Effector memory CD4-positive, alpha-beta T cell (primary cell): Measurements from ENCODE around the gene COL1A1.

Experiments used
- DNase-seq, 3 donors: peaks; one replicate each; pipeline ENCODE4 v3.0.0-alpha.2; 2020
- H3K27ac ChIP-seq: 2 replicates; pipeline ENCODE4 v1.7.0; 2013; ENCODE audit warnings: mild to moderate bottlenecking, low read length, moderate library complexity; ENCODE audit not compliant: insufficient read depth, poor library complexity, severe bottlenecking
- H3K27me3 ChIP-seq: replicated peaks from 2 replicates; pipeline ENCODE4 v1.7.0; 2013; ENCODE audit warnings: mild to moderate bottlenecking, low read length; ENCODE audit not compliant: insufficient read depth, control insufficient read depth, poor library complexity, severe bottlenecking
- H3K36me3 ChIP-seq: 2 replicates; pipeline ENCODE4 v1.7.0; 2013; ENCODE audit warnings: mild to moderate bottlenecking, low read length, moderate library complexity; ENCODE audit not compliant: control insufficient read depth, insufficient read depth
- H3K4me1 ChIP-seq: 2 replicates; pipeline ENCODE4 v1.7.0; 2013; ENCODE audit warnings: low read length, mild to moderate bottlenecking; ENCODE audit not compliant: control insufficient read depth, insufficient read depth, poor library complexity, severe bottlenecking
- H3K4me3 ChIP-seq: 2 replicates; pipeline ENCODE4 v1.7.0; 2013; ENCODE audit warnings: low read length, low read depth, mild to moderate bottlenecking; ENCODE audit not compliant: insufficient read depth, poor library complexity, severe bottlenecking
- H3K9me3 ChIP-seq: 2 replicates; pipeline ENCODE4 v1.7.0; 2013; ENCODE audit warnings: mild to moderate bottlenecking, low read length, moderate library complexity; ENCODE audit not compliant: control insufficient read depth

Gene COL1A1

DNA sequence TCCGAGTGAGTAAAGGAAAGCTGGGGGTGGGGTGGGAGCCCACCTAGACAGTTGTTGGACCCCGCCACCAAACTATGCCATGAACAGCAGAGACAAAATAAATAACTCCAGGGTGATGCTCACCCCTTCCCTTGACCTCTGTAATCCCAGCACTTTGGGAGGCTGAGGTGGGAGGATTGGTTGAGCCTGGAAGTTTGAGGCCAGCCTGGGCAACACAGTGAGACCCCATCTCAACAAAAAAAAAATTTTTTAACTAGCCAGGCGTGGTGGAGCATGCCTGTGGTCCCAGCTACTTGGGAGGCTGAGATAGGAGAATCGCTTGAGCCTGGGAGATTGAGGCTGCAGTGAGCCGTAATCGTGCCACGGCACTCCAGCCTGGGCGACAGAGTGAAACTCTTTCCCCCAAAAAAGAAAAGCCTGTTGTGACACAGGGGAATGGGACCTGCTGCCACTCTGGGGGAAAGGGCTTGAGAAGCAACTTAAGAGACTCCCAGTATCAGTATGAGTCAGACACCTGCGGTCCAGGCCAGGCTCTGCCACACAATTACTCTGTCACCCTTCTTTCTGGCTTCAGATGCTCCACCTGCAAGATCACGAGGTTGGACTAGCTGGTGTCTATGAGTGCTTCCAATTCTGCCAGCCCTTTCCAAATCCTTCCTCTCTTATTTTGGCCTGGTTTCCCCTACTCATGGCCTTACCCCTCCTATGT lies 30.6 kb downstream of the COL1A1 start:
- Histone ChIP-seq H3K27ac (no peak overlapping the region), H3K36me3 (no peaks in the 10 kb centered on the region), H3K4me3 (no peak overlapping the region), H3K4me1 (peaks cover 6% of the 10 kb centered on the region), H3K27me3 (no peaks in the 10 kb centered on the region), H3K9me3 (no peaks in the 10 kb centered on the region)
- DNase-seq: no peak

DNA sequence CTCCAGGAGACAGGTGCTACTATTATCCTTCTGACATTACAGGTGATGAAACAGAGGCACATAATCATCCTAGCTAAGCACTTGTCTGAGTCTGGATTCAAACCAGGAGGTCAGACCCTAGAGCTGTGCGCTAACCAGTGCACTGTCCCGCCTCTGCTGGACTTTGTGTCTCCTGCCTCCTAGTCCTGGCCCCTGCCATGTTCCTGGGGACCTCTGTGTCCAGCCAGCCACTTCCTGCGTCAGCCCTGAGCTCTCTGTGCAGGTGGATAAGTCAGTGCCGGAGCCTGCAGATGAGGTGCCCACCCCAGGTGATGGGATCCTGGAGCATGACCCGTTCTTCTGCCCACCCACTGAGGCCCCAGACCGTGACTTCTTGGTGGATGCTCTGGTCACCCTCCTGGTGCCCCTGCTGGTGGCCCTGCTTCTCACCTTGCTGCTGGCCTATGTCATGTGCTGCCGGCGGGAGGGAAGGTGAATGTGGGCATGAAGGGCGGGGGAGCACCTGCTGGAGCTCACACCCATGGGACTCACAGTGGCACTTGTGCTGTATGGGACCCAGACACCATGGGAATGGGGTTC lies 31.5 kb downstream of the COL1A1 start:
- H3K36me3 ChIP-seq: no peaks in the 10 kb centered on the region
- no peaks in the 10 kb centered on the region for H3K9me3 ChIP-seq
- no peak overlapping the region for H3K27ac ChIP-seq
- H3K4me3 ChIP-seq: no peak overlapping the region
- no peak for DNase-seq
- H3K4me1 ChIP-seq: peaks cover 6% of the 10 kb centered on the region
- H3K27me3 ChIP-seq: no peaks in the 10 kb centered on the region

DNA sequence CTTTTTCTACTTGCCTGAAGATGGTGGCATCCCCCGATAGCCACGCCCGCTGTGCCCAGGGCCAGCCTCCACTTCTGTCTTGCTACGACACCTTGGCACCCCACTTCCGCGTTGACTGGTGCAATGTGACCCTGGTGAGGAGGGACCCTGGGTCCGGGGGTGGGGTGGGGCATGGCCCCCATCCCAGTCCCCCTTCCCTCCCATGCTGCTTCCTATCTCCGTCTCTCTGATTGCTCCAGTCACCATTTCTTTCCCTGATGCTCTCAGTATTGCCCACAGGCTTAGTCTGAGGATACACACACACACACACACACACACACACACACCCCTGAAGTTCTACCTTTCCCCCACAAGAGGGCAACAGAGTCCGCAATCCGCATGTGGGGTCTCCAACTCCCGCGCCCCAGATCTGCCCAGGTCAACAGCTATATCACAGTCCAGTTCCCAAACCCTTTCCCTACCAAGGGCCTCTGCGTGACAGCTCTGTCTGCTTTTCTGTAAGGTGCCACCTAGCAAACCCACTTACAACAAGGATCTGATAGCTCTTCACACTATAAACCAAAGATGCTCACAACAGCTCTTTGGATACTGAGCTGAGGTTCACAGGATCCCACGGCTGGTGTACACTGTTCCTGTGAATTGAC lies 32.2 kb downstream of the COL1A1 start:
- H3K27me3 ChIP-seq: no peaks in the 10 kb centered on the region

DNA sequence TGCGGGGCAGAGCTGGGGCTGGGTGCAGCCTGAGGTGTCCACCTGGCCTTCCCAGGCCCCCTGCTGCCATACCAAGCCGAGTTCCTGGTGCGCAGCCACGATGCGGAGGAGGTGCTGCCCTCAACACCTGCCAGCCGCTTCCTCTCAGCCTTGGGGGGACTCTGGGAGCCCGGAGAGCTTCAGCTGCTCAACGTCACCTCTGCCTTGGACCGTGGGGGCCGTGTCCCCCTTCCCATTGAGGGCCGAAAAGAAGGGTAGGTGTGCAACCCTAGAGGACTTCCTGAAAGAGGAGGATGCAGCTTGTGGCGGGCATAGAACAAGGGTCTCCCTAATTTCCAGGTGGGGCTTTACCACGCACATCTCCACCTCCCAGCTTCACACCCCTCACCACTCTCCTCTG lies 33.1 kb downstream of the COL1A1 start:
- Histone ChIP-seq H3K27me3 (no peaks in the 10 kb centered on the region), H3K9me3 (no peaks in the 10 kb centered on the region), H3K4me1 (peaks cover 6% of the 10 kb centered on the region), H3K27ac (no peak overlapping the region), H3K36me3 (no peaks in the 10 kb centered on the region), H3K4me3 (no peak overlapping the region)
- DNase-seq: no peak

More for the DNA sequence above, 32.2 kb downstream of the COL1A1 start:
- Histone ChIP-seq H3K4me1 (peaks cover 6% of the 10 kb centered on the region), H3K9me3 (no peaks in the 10 kb centered on the region), H3K27ac (no peak overlapping the region), H3K36me3 (no peaks in the 10 kb centered on the region), H3K4me3 (no peak overlapping the region)
- DNase-seq: peak; percentile 32 to 48 (median 47)

DNA sequence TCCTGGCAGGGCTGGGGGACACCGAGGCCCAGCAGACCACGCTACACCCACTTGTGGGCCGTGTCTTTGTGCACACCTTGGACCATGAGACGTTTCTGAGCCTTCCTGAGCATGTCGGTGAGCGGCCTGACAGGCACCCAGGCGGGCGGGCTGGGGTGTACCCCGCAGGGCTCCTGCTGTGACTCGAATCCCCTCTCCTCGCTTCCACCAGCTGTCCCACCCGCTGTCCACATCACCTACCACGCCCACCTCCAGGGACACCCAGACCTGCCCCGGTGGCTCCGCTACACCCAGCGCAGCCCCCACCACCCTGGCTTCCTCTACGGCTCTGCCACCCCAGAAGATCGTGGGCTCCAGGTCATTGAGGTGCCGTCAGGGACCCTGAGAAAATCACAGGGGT lies 34.1 kb downstream of the COL1A1 start:
- Histone ChIP-seq H3K27ac (no peak overlapping the region), H3K4me3 (no peak overlapping the region), H3K4me1 (peaks cover 8% of the 10 kb centered on the region), H3K27me3 (no peaks in the 10 kb centered on the region), H3K9me3 (no peaks in the 10 kb centered on the region), H3K36me3 (no peaks in the 10 kb centered on the region)
- no peak for DNase-seq

DNA sequence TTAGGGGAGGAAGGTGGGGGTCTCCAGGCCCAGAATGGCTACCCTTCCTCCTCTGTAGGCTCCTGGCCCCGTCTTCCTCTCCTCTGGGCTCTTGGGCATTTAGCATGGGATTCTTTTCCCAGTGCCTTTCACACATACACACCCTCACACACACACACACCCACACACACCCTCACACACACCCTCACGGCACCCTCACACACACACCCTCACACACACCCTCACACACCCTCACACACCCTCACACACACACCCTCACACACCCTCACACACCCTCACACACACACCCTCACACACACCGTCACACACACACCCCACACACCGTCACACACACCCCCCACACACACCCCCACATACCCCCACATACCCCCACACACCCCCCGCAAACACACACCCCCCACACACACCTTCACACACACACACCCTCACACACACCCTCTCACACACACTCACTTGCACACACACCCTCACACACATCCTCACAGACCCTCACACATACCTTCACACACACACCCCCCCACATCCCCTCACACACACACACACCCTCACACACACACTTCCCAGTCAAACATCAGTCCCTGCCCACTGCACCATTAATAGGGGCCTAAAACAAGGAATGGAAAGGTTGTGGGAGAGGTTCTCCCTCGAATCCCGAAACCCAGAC lies 34.8 kb downstream of the COL1A1 start:
- Histone ChIP-seq H3K36me3 (no peaks in the 10 kb centered on the region), H3K27ac (no peak overlapping the region), H3K27me3 (no peaks in the 10 kb centered on the region), H3K4me3 (no peak overlapping the region), H3K9me3 (no peaks in the 10 kb centered on the region), H3K4me1 (peaks cover 15% of the 10 kb centered on the region)
- no peak for DNase-seq

DNA sequence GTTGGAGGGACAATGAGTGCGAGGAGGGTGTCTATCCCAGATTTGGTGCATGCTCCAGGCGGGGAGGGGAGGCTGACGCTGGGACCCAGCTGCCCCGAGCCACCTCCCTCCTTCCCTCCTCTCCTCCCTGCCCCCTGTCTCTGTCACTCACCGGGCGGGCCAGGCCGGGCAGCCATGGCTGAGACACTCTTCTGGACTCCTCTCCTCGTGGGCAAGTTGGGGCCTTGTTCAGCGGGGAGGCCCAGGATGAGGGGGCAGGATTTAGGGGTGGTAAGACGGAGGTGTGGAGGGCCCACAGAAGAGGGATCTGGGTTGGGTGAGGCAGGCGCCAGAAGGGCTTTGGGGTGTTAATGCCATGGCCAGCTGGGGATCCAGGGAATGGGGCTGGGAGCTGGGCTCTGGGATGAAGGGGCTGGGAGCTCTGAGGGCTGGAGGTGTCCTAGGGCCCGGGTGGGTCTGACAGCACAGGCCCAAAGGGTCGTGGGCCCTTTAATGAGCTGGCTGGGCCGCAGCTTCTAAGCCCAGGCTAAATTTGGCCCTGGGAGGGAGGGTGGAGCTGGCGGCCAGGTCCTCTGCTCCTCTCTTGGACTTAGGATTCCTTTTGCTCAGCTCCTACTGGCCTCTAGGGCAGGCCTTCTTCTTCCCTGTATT lies 35.4 kb downstream of the COL1A1 start, which contains the start of gene SGCA:
TSS of gene SGCA (plus strand) at position 139 of the 651 bp plus-strand sequence. CDS start at position 175, 36 bp downstream.
- H3K9me3 ChIP-seq: no peaks in the 10 kb centered on the region
- no peak within 1 kb of the TSS for H3K4me3 ChIP-seq
- no peaks in the 10 kb centered on the region for H3K27me3 ChIP-seq
- no peaks in the 10 kb centered on the region for H3K36me3 ChIP-seq
- H3K4me1 ChIP-seq: peaks cover 20% of the 10 kb centered on the region
- DNase-seq: no peak
- no peak within 1 kb of the TSS for H3K27ac ChIP-seq

DNA sequence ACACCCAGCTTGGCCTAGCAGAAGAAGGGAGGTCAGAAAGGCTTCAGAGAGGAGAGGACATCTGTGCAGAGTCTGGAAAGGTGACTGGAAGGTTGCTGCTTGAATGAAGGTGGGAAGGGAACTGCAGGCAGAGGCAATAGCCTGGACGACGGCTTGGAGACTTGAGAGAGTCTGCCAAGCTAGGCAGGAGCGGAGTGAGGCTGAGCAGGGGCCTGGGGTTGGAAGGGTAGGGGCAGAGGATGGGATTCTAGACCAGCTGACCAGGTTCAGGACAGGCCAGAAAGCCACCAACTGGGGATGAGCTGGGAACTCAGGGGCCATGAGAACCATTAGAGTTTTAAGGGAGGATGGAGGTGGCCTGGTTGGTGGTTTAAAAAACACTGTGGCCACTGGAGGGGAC lies 36.0 kb downstream of the COL1A1 start:
- no peaks in the 10 kb centered on the region for H3K9me3 ChIP-seq
- no peak overlapping the region for H3K27ac ChIP-seq
- no peak overlapping the region for H3K4me3 ChIP-seq
- no peak for DNase-seq
- no peaks in the 10 kb centered on the region for H3K27me3 ChIP-seq
- peaks cover 22% of the 10 kb centered on the region for H3K4me1 ChIP-seq
- H3K36me3 ChIP-seq: no peaks in the 10 kb centered on the region

DNA sequence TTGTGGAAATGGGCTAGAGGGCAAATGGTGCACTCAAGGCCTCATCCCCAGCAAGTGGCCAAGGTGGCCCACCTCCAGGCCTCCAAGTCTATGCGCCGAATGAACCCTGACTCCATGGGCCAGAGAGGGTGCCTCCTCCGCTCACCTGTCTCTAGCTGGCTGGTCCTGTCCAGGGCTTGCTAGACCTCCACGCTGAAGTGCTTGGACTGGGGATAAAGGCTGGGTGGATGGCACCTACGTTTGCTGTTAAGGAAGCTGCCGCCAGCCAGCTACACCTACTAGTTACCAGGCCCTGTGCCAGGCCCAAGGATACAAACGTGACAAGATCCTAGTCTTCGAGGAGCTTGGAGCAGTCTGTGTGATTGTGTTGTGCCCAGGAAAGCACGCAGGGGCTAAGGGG lies 36.4 kb downstream of the COL1A1 start:
- Histone ChIP-seq H3K4me1 (peaks cover 22% of the 10 kb centered on the region), H3K9me3 (no peaks in the 10 kb centered on the region), H3K27me3 (no peaks in the 10 kb centered on the region), H3K36me3 (no peaks in the 10 kb centered on the region), H3K4me3 (no peak overlapping the region), H3K27ac (no peak overlapping the region)
- DNase-seq: no peak
